ENCODE measurements around the gene GATAD2A.

GRCh38 chr19:19379527-19379926 is 25.9 kb upstream of the GATAD2A start:
- TF ChIP-seq POLR2A (IDR thresholded peaks at IDR 0.05; ENCODE audit: low read length) (no peak), GATA1 (IDR thresholded peaks at IDR 0.05; ENCODE audit: low read depth, low read length) (no peak)
